GM18519 (cell line): ENCODE results near the gene LY6G5B.

Source experiments
- ATAC-seq: cut with Tn5 transposase; IDR thresholded peaks from one replicate; pipeline ENCODE4 v1.9.1; 2021; ENCODE audit warnings: mild to moderate bottlenecking, moderate library complexity; ENCODE audit not compliant: unreplicated experiment, low FRiP score

Gene LY6G5B

DNA sequence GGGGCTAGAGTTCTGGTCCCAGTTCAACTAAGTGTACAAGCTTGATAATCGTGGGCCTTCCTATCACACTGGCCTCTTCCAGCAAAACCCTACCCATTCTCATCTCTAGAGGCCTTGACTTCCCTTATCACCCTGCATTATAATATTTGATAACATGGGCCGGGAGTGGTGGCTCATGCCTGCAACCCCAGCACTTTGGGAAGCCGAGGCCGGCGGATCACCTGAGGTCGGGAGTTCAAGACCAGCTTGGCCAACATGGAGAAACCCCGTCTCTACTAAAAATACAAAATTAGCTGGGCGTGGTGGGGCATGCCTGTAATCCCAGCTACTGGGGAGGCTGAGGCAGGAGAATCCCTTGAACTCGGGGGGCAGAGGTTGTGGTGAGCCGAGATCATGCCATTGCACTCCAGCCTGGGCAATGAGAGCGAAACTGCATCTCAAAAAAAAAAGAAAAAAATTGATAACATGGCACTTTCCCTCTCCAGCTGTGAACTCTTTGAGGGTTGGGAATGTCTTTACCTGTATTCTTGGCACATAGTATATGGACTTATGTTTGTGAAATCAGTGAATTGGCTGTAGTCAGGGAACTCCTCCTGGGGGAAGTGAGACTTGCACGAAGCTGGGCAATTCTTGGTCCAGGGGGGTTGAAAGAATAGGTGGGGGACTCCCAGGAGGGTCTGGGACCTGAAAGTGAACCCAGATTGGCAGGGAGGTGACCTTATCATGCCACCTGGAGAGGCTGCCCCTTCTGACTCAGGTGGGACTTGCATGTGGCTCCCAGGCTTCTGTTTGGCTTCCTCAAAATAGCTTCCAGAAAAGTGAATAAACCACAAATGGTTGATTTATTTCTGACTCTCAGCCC lies 8.3 kb upstream of the LY6G5B start:
- no peak for ATAC-seq

DNA sequence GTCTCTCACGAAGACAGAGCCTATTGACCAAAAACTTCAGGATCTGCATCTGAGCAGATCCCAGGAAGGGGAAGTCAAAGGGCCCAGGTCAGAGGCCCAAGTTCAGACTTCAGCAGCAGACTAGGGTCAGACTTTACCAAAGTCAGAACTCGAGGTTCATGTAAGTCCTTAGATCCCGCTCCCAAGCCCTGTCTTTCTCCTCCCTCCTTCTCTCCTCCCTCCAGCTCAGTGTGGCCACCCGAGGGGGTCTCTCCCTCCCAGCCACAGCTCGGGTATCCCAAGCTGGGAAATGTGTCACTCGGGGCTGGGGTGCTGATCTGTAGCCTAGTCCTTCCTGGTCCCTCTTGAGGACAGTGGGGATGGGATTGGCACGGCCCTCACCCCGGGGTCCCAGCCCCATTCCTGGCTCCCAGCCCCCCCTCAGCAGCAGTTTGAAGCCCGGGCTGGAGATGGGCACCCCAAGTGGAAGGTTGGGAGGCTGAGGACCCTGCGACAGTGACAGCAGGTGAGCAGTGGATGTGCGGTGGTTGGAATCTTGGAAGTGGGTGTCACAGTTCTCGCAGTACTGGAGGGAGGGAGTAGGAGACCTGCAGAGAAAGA lies 7.6 kb upstream of the LY6G5B start:
- no peak for ATAC-seq

DNA sequence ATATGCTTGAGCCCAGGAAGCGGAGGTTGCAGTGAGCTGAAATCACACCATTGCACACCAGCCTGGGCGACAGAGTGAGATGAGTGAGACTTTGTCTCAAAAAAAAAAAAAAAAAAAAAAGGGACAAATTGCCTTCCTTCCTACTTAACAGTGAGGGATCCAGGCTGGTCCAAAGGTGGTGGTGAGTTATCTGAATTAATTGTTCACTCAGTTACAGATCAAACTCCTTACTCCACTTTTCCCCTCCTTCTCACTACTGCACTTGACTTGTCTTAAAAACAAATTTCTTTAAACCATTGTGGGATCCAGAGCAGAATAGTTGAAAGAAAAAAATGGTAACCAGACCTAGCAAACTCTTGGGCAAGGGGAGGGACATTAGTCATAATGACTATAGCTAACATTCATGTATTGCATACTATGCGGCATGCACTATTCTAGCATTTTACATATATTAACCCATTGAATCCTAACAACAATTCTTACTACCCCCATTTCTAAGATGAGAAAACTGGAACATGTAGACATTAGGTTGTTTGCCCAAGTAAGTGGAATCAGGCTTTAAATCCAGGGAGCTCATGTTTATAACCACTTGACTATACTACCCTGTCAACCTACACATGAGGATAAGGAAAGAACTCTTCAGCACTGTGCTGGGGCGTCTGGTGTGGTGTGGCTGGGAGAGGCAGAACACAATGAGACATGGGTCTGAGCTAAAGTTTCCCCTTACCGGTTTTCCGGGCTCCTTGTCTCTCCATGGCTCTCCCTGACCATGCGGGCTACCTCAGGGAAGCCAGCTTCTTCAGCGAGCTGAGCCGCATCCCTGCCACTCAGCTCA lies 6.4 kb upstream of the LY6G5B start:
- no peak for ATAC-seq

DNA sequence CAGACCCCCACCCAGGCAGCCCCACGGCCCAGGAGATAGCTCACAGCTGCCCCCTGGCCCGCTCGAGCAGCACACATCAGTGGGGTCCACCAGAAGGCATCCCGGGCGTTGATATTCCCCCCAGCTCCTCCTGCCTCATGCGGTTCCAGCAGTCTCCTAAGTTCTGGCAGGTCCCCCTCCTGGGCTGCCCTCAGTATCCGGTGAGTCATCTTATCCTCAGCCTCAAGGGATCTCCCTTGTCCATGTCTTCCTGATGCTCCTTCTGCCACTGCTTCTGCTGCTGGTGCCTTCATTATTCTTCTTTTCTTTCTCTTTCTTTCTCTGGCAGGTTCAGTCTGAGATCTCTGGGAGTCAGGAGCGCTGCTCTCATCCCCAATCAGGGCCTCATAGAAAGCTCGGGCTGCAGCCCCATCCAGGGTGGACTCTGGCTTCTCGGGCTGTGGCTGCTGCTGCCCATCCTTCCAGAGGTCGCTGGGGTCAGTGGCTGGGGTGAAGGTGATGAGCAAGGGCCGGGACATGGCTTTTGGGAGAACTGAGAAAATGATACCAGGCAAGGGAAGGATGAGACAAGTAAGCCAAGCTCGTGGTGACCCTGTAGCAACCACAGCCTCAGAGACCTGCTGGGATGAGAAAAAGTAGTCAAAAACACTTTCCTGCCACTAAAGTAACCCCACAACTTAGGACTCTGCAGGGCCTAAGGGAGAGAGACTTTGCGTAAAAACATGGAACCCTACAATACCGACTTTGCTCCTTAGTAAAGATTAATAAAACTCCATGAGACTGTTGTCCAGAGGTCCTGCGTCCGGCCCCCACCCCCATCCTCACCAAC lies 5.6 kb upstream of the LY6G5B start:
- ATAC-seq, result no peak

DNA sequence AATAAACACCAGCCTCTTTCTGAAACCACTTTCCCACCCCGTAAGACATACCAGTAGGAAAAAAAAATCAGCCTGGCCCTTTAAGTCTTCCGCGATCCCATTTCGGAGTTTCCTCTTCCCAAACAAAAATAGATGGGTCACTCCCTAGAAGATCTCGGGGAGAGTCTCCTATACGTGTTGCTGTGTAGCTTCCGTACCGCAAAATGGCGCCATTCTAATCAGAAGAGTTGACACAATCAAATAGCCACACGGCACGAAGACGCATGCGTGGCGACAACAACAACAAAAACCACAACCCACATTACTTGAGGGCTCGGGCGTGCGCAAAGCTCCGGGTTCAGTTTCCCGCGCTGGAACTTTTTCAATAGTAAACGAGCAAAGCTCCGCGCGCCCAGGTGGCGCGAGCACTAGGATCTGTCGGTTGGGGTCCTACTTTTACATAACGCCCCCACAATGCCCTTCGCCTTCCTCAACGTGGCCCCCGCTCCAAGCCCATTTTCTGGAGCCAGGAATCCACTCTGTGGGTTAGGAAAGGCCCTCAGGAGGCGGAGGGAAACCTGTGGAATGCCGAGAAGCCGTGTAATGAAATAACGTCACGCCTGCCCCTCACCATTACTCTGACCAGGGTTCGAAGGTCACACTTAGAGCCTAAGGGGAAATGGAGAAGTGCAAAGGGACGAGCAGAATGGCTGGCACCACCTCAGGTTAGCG lies 4.8 kb upstream of the LY6G5B start, which contains the start of gene GPANK1:
GPANK1 (minus strand) TSS at position 208 of the 711 bp plus-strand sequence. CDS start 519 bp downstream, outside the sequence.
- ATAC-seq, result peak; percentile 5

DNA sequence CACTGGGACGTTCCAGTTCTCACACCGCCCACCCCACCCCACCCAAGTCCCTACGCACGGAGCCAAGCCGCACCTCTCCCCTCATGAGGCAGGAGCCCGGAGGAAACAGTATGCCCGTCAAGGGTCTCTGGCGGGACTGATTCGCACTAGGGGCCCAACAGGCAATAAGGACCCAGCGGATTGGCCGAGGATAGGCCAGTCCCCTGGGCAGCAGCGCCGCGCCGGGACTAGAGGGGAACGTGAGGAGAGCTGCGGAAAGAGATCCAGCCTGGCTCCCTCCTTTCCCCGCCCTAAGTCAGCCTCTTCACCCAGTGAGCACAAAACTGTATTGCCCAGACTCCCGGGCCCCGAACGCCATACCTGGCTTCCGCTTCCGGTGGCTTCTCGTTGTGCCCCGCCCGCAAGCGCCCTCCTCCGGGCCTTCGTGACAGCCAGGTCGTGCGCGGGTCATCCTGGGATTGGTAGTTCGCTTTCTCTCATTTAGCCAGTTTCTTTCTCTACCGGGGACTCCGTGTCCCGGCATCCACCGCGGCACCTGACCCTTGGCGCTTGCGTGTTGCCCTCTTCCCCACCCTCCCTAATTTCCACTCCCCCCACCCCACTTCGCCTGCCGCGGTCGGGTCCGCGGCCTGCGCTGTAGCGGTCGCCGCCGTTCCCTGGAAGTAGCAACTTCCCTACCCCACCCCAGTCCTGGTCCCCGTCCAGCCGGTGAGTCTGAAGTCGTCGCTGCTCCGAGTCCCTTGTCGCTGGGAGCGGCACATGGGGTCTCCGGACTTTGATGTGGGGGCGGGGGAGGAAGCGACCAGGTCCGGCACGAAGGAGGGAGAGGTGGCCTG lies 4.1 kb upstream of the LY6G5B start, which contains the start of gene CSNK2B:
CSNK2B (plus strand) TSS at position 580 of the 836 bp plus-strand sequence. CDS start 752 bp downstream, outside the sequence.
- ATAC-seq, result peak; percentile 62

DNA sequence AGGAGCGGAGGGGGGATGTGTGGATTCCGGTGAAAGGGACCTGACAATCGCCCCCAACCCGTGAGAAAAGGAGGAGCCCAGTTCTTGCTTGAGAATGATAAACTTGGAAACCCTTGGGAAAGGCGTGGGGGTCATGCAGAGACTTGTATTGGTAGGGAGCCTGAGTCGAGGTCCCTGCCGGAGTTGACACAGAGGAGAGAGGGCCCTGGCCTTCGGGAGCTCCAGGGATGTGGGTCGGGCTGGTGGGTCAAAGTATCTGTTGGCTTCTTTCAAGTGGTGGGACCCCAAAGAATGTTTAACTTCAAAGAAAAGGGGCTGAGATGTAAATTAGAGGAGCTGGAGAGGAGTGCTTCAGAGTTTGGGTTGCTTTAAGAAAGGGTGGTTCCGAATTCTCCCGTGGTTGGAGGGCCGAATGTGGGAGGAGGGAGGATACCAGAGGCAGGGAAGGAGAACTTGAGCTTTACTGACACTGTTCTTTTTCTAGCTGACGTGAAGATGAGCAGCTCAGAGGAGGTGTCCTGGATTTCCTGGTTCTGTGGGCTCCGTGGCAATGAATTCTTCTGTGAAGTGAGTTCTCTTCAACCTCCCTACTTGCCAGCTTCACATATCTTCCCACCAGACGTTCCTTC lies 3.3 kb upstream of the LY6G5B start:
- no peak for ATAC-seq

DNA sequence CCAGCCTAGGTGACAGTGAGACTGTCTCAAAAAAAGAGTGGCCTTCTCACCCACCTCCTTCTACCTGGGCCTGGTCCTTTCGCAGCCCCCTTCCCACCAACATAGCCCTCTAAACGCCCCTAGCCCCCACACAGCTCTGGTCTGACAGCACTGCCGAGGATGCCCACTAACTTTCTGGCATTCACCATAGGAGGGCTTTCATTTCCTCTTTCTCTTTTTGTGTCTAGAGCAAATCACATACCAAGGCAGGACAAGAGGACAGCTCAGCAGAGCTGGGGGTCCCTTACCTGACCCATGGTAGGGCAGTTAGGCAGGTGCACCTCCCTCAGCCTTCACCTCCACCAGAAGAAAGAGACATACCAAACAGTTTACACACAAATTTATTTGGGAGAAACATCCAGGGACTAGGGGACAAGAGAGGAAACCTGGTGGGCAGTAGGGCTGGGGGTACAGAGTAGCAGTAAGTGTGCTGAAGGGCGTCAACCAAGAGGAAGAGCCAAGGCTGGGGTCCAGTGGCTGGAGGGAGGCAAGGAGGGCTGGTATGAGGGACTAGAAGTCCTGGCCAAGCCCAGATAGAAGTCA lies 6.6 kb downstream of the LY6G5B start:
- ATAC-seq, result no peak

DNA sequence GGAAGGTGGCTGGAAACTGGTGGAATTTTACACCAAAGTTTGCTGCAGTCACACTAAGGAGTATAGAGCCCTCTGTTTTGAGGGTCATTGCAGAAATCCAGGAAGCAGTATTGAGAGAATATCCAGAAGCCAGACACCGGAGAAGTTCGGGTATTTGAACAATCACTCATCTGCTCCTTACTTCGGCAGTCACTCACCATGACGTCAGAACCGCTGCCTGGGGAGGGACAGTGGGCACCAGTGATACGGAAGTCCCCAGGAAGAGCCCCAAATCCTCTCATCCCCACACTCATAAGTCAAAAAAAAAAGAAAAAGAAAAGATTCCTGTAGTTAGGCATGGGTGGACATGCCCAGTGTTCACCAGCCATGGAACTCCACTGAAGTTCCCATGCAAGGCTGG lies 7.1 kb downstream of the LY6G5B start:
- ATAC-seq, result no peak

DNA sequence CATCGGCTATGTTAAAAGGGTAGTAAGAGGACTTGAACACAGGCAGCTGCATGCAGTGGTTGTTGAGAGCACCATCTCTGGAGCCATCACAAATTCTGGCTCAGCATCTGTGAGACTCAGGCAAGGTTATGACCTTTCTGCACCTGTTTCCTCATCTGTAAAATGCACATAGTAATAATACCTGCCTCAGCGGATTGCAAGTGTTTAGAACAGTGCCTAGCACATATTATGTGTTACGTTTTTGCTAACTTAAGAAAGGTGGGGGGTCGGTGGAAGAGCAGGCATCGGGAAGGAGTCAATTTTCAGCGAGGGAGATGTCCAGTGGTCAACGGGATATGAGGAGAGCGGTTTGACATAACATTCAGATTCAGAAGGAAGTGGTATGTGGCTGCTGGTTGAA lies 8.2 kb downstream of the LY6G5B start:
- no peak for ATAC-seq

DNA sequence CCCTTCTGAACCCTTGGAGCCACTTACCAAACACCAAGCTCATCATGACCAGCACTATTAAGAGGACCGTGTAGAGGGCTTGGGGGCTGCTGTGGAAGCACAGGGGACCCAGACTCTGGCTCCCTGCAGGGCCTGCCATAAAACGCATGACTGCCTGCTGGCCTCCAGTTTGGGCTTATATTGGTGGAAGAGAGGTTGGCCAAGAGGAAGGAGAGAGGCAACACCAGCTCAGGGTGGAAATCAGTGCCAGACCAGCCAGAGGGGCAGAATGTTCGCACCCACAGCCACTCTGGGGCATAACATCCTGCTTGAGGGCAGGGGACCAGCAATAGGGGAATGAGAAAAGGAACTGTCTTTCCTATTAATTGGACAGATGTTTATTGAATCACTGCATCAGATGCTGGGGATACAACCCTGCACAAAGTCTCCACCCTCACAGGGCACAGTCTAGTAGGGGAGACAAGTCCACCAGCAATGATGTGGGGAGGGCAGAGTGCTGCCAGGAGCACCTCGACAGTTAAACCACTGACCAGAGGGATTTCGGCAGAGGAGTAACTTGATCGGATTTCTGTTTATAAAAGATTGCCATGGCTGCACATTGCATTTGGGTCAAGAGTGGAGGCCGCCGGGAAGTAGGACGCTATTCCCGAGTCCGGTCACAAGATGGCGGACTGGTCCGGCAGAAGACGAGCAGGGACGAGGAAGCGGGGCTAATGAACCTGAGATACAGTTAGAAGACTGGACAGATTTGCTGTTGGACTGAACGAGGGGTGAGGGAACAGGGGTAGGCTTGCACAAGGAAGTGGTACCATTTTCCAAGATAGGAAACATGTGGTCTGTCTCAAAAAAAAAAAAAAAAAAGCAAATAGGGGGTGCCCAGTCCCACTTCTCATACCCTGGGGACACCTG lies 10.7 kb downstream of the LY6G5B start, which contains the start of gene LY6G5C:
LY6G5C (minus strand) TSS at position 842 of the 909 bp plus-strand sequence; CDS start at position 148, 694 bp downstream.
- no peak for ATAC-seq

DNA sequence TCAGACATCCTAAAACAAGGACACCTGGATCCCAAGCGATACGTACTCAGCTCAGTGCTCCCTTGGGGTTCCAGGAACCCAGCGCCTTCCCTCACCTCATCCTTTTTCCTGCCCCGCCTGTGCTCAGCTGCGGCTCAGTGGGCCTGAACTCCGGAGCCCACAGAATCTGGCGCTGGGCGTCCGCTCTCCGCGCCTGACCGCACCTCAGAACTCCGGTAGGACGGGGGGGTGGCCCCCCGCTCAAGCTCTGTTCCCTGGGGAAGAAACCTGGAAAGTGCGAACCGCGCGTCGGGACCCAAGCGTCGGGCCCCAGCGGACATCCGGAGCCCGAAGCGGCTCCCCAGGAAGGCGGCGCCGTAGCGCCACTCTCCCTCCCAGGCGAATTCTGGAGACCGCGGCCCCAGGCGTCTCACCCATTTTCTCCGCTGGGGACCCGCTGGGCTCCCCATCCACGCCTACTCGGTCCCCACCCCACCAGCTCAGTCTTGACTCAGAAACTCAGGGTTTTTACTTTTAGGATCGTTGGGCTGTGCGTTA lies 11.4 kb downstream of the LY6G5B start:
- no peak for ATAC-seq

DNA sequence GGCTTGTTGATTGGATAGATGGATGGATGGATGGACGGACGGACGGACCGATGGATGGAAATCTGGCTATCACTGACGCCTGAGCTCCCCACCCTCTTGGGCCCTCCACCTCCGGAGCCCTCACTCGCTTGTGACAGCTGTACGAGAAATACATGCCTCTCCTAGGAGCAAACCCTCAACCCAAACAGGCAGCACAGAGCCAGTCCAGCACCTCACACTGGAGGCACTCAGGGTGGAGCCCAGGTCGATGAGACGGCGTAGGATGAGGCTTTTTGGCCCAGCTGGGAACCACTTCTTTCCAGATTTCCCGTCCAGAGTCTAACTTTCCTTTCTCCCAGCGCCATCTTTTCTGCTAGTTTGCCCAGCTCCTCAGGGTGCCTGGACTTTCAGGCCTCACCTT lies 13.8 kb downstream of the LY6G5B start:
- ATAC-seq, result no peak

DNA sequence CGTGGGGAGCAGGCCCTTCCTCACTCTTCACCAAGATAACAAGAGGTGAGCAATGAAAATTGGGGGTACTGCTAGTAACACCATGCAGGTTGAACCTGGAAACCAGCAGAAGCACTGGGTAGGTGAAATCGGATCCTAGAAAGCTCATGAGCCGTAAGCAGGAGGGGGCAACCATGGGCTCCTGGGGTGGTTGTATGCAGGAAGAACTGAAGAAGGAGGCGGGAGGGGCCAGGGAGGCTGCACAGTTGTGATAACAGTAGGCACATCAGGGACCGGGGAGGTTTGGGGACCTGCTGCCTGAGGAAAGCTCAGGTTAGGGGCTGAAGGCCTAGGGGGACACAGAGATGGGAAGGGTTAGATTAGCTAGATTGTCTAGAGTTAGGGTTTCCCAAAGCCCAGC lies 16.7 kb downstream of the LY6G5B start:
- no peak for ATAC-seq

DNA sequence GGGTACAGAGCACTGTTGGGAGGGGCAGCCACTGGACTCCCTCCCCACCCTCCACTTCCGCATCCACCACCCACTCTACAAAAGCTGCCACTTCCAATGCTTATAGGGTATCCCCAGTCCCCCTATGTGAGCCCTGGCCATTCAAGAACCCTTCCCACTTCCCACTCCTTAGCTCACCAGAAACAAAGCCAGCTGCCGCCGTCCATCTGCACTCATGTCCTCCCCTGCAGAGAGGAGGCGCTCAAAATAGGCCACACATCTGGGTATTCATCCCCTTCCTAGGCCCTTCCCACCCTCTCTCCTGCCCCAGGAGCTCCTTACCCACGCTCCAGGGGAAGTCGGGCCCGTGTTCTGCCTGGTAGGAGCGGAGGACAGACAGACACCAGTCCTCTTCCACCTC lies 17.5 kb downstream of the LY6G5B start:
- no peak for ATAC-seq
